Activated CD4-positive, alpha-beta memory T cell treated with anti-CD3 and anti-CD28 coated beads, Interleukin-2, amount 10 ng/mL, durations not matched to agents 7 days and 5 days (primary cell): ENCODE measurements around the gene UST. TPM values are rescaled to one million over a fixed set of nuclear protein-coding genes. Genes with fewer than 3 reads are reported as not detected.
"Not testable (repeated sequence)": the region's sequence is repeated elsewhere in the genome, so short reads cannot be mapped to it uniquely, and the experiment has no call there.

ENCODE experiments used
- CTCF ChIA-PET: fragments of 350-600 bp; sonication (Branson Sonifier 250); formaldehyde crosslinking; loops from one replicate; lab custom pipeline; 2021; ENCODE audit warnings: antibody characterized with exemption, inconsistent platforms; lab: Charles Lee
- POLR2A ChIA-PET: fragments of 350-600 bp; sonication (Branson Sonifier 250); formaldehyde crosslinking; loops from one replicate; lab custom pipeline; 2021; ENCODE audit warnings: antibody characterized with exemption; lab: Charles Lee
- DNase-seq: peaks from one replicate; pipeline ENCODE4 v3.0.0-alpha.2; 2020
- H3K27ac Mint-ChIP-seq: one replicate; pipeline ENCODE4 v1.8.0; 2021; ENCODE audit warnings: mild to moderate bottlenecking, mixed read lengths
- H3K27me3 Mint-ChIP-seq: one replicate; pipeline ENCODE4 v1.8.0; 2021; ENCODE audit warnings: mixed read lengths
- H3K36me3 Mint-ChIP-seq: one replicate; pipeline ENCODE4 v1.8.0; 2021; ENCODE audit warnings: low read depth, mixed read lengths
- H3K4me1 Mint-ChIP-seq: one replicate; pipeline ENCODE4 v1.8.0; 2021; ENCODE audit warnings: mixed read lengths
- H3K4me3 Mint-ChIP-seq: one replicate; pipeline ENCODE4 v1.8.0; 2021; ENCODE audit warnings: mild to moderate bottlenecking, mixed read lengths
- H3K9me3 Mint-ChIP-seq: one replicate; pipeline ENCODE4 v1.8.0; 2021; ENCODE audit warnings: mixed read lengths
- total RNA-seq, 2 experiments: library from RNA; stranded (reverse); gene quantifications; one replicate each; pipeline ENCODE4 v1.2.3, GENCODE V29; 2021

Gene UST
- total RNA-seq, 2 experiments from 2014 or later = 0.80 to 0.93 TPM

DNA sequence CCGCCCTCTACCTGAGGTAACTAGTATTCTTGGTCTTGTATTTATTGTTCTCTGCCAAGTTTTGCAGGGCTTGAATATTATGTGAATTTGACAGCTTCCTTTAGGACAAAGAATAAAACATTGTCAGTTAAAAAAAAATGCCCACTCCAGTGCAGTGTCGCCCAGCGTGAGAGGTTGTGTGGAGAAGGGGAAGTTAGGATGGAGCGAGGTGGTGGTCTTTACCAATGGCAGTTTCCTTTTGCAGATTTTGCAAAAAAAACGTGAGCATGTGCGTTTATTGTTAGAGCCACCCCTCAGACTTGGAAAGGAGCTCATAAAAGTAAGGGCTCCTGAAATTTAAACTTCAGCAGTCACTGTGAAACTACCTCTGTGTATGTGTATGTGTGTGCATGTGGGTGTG lies 28.3 kb downstream of the UST start:
- POLR2A ChIA-PET = no interaction called here
- no peak for DNase-seq
- Mint-ChIP-seq H3K4me1 (peaks cover 4% of the 10 kb centered on the region), H3K36me3 (no peaks in the 10 kb centered on the region), H3K9me3 (no peaks in the 10 kb centered on the region), H3K4me3 (no peak overlapping the region), H3K27me3 (peaks cover 7% of the 10 kb centered on the region), H3K27ac (no peak overlapping the region)
- CTCF ChIA-PET = interaction anchor here (0.6 kb wide), 1 partner anchor 11 kb away, joined by 3 read pairs; no protein-coding TSS in a partner anchor

DNA sequence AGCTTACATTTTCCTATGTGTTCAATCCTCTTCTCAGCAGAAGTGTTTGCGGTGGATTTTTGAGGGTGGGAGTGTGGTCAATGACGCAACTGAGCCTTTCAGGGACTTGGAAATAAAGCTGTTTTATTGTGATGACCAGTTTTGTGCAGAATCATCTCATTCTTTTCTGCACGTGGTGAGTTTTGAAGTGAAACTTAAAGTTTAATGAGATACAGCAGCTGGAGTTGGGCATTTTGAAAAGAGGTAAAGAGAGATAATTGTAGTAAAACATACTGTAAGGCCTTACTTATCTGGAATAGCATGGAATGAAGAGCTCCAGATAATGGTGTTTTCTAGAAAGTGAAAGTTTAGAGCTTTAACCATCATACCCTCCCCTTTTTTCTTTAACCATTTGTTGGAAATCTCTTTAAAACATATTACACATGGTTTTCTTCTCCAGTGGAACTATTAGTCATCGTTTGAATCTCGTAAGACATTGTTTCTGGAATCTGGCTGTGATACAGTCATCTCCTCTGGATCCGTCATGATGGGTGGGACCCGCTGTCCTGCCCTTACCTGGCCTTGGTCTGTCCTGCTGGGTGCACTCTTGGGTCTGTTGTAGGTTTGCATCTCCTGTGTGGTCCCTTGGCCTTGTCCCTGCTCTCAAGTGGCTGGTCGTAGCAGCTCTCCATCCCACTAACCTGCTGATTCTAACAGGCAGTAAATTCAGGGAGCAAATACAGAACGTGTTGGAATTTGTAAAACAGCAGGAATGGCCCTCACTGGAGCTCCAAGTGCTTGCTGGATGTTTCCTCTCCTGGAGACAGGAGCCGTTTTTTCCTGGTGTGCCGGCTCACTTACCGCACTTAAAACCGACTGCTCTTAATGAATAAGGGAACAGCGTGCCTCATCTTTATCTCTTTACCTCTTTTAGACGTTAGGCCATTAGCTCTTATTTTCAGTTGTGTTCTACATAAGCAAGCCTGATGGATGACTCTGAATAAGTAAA lies 29.8 kb downstream of the UST start:
- POLR2A ChIA-PET = interaction anchor here (0.5 kb wide), 1 partner anchor 772 kb away, joined by 3 read pairs; no protein-coding TSS in a partner anchor
- Mint-ChIP-seq H3K9me3 (no peaks in the 10 kb centered on the region), H3K4me3 (no peak overlapping the region), H3K27me3 (peaks cover 5% of the 10 kb centered on the region), H3K4me1 (peaks cover 12% of the 10 kb centered on the region), H3K27ac (no peak overlapping the region), H3K36me3 (no peaks in the 10 kb centered on the region)
- DNase-seq = no peak
- CTCF ChIA-PET = interaction anchor here (0.9 kb wide), 1 partner anchor 203 kb away, joined by 3 read pairs; no protein-coding TSS in a partner anchor

DNA sequence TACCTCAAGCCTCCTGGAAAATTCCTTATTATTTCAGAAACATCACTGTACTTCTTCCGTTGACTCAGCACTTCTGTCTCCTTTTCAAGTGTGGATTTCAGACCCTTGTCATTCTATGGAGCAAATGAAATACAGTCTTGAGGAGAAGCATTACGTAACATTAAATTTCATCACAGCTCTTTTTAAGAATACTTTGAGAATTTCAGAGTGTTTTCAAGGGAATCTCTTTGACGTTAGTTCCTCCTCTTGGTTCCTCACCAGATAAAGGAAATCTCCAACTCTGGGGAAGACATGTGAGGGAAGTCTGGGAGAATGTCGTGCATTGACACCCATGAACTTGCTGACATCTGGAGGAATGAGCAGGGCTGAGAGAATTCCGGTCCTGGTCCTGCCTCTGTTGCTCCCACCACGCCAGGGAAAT lies 32.3 kb downstream of the UST start:
- ChIA-PET CTCF (no interaction called here), POLR2A (interaction anchor here (0.6 kb wide), 1 partner anchor 16 kb away, joined by 5 read pairs; no protein-coding TSS in a partner anchor)
- H3K4me3 Mint-ChIP-seq = no peak overlapping the region
- peaks cover 4% of the 10 kb centered on the region for H3K27me3 Mint-ChIP-seq
- no peaks in the 10 kb centered on the region for H3K36me3 Mint-ChIP-seq
- H3K27ac Mint-ChIP-seq = no peak overlapping the region
- no peak for DNase-seq
- peaks cover 13% of the 10 kb centered on the region for H3K4me1 Mint-ChIP-seq
- H3K9me3 Mint-ChIP-seq = no peaks in the 10 kb centered on the region

DNA sequence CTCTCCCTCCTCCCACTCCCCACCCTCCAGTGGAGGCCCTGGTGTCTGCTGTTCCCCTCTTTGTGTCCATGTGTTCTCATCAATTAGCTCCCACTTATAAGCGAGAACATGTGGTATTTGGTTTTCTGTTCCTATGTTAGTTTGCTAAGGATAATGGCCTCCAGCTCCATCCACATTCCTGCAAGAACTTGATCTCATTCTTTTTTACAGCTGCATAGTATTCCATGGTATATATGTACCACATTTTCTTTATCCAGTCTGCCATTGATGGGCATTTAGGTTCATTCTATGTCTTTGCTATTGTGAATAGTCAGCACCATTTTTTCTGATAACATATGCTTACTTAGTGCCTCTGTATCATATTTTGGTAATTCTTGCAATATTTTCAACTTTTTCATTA lies 33.6 kb downstream of the UST start:
- DNase-seq, H3K27ac Mint-ChIP-seq, POLR2A ChIA-PET, H3K9me3 Mint-ChIP-seq, H3K4me3 Mint-ChIP-seq, H3K36me3 Mint-ChIP-seq, H3K27me3 Mint-ChIP-seq: not testable (repeated sequence)
- CTCF ChIA-PET = interaction anchor here (0.6 kb wide), 1 partner anchor 51 kb away, joined by 3 read pairs; no protein-coding TSS in a partner anchor
- H3K4me1 Mint-ChIP-seq = peaks cover 13% of the 10 kb centered on the region

DNA sequence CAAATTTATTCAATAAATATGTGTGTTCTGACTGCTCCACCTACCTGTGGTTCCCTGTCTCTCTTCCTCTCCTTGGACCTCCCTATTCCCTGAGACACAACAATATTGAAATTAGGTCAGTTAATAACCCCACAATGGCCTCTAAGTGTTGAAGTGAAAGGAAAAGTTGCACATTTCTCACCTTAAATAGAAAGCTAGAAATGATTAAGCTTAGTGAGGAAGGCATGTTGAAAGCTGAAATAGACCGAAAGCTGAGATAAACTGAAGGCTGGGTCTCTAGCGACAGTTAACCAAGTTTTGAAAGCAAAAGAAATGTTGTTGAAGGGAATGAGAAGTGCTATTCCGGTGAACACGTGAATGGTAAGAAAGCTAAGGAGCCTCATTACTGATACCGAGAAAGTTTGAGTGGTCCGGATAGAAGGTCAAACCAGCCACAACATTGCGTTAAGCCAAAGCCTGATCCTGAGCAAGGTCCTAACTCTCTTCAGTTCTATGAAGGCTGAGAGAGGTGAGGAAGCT lies 34.1 kb downstream of the UST start:
- ChIA-PET CTCF (interaction anchor here (0.6 to 0.8 kb wide), 3 partner anchors 50 to 653 kb away, joined by 3 read pairs; no protein-coding TSS in a partner anchor), POLR2A (interaction anchor here (1.0 kb wide), 1 partner anchor 21 kb away, joined by 4 read pairs; no protein-coding TSS in a partner anchor)
- H3K4me1 Mint-ChIP-seq = peaks cover 13% of the 10 kb centered on the region
- peak overlapping the region; percentile 25 for H3K4me3 Mint-ChIP-seq
- no peaks in the 10 kb centered on the region for H3K36me3 Mint-ChIP-seq
- no peaks in the 10 kb centered on the region for H3K9me3 Mint-ChIP-seq
- peaks cover 3% of the 10 kb centered on the region for H3K27me3 Mint-ChIP-seq
- DNase-seq = no peak
- H3K27ac Mint-ChIP-seq = peak overlapping the region; percentile 37

DNA sequence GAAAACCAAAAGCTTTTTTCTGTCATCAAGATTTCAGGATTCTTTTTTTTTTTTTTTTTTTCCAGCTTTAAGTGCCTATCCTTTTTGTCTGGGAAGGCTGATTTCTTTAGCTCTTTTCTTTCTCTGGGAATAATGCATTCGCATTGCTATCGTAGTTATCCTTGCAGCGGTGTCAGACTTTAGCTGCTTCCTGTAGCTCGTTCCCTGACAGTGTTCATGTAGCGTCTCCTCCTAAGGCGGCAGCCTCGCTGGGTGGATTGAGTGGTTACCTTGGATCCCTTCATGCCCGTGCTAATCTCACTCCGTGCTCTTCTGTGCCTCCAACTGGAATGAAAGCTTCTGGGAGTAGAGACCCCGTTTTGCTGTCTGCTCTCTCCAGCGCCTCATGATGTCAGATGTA lies 43.1 kb downstream of the UST start:
- ChIA-PET POLR2A (no interaction called here), CTCF (interaction anchor here (0.7 kb wide), 1 partner anchor 108 kb away, joined by 3 read pairs; no protein-coding TSS in a partner anchor)
- Mint-ChIP-seq H3K4me1 (no peaks in the 10 kb centered on the region), H3K9me3 (peaks cover 3% of the 10 kb centered on the region), H3K4me3 (no peak overlapping the region), H3K27me3 (peaks cover 2% of the 10 kb centered on the region), H3K36me3 (no peaks in the 10 kb centered on the region), H3K27ac (no peak overlapping the region)
- DNase-seq = no peak

DNA sequence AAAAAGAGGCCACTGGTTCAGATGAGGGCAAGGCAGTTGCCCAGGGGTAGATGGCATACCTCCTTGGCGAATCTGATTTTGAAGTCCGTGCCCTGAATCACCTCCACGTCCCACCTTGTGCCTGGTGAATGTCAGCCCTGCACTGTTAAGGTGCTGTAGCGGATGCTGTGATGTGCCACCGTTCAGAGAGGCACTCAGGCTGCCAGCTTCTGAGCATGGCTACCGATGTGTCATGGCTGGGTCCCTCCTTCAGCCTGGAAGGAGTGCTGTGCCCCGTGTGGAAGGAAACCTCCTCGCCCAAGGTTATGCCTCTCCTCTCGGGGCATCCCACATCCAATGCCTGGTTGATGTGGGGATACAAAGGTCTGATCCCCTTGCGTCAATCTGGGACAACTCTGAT lies 43.6 kb downstream of the UST start:
- DNase-seq = no peak
- Mint-ChIP-seq H3K9me3 (peaks cover 3% of the 10 kb centered on the region), H3K36me3 (no peaks in the 10 kb centered on the region), H3K4me3 (no peak overlapping the region), H3K27me3 (peaks cover 2% of the 10 kb centered on the region), H3K4me1 (no peaks in the 10 kb centered on the region), H3K27ac (no peak overlapping the region)
- ChIA-PET CTCF (no interaction called here), POLR2A (no interaction called here)

DNA sequence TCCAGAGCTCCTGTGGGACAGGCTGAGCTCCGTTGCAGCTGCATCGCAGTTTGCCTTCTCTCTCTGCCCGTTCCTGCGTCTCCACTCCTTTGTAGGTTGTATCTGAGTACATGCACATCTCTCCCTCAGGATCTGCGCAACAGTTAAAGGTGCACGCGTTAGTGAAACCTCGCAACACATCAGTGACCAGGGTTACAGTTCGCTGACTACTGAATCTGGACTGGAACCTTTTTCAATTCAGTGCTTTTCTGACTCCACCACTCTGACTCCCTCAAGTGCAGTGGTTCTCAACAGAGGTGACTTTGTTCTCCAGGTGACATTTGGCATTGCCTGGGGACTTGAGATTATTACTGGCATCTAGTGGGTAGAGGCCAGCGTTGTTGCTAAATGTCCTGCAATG lies 44.0 kb downstream of the UST start:
- Mint-ChIP-seq H3K27ac (no peak overlapping the region), H3K27me3 (peaks cover 2% of the 10 kb centered on the region), H3K36me3 (no peaks in the 10 kb centered on the region), H3K4me3 (no peak overlapping the region), H3K9me3 (peaks cover 3% of the 10 kb centered on the region), H3K4me1 (no peaks in the 10 kb centered on the region)
- ChIA-PET CTCF (no interaction called here), POLR2A (no interaction called here)
- DNase-seq = no peak

DNA sequence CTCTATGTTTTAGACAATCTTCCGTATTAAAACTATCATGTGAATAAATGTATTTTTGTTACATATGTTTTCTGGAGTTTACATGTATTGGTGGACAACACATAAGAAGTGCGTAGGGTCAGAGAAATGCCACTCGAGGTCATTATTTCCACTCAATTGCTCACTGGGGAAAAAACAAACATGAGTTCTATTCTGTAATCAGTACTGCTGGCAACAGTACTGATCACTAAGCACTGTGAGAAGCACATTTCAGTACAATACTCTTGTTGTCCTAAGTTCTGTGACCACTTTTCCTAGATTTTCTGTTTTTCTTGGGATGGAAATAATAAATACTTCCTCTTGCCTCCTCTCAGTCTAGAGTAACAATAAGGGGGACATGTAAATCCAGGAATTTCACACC lies 44.5 kb downstream of the UST start:
- H3K36me3 Mint-ChIP-seq = no peaks in the 10 kb centered on the region
- peaks cover under 1% of the 10 kb centered on the region for H3K27me3 Mint-ChIP-seq
- ChIA-PET CTCF (no interaction called here), POLR2A (no interaction called here)
- peaks cover 3% of the 10 kb centered on the region for H3K9me3 Mint-ChIP-seq
- H3K4me1 Mint-ChIP-seq = no peaks in the 10 kb centered on the region
- H3K4me3 Mint-ChIP-seq = no peak overlapping the region
- no peak overlapping the region for H3K27ac Mint-ChIP-seq
- DNase-seq = no peak

DNA sequence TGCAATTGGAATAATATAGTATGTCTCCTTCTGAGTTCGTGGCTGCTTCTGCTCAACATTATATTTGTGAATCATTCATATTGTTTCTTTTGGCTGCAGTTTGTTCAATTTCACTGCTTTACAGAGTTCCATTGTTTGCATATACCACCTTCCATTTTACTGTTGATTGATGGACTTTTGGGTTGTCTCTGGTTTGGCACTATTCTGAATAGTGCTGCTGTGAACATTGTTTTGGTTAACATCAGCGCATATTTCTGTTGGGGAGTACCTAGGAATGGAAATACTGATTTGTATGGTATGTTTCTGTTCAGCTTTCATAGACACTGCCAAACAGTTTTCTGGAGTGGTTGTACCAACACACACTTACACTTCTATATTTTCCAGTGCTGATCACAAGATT lies 46.9 kb downstream of the UST start:
- no peaks in the 10 kb centered on the region for H3K4me1 Mint-ChIP-seq
- CTCF ChIA-PET = no interaction called here
- H3K27me3 Mint-ChIP-seq = no peaks in the 10 kb centered on the region
- no peaks in the 10 kb centered on the region for H3K36me3 Mint-ChIP-seq
- DNase-seq = no peak
- H3K9me3 Mint-ChIP-seq = peaks cover 3% of the 10 kb centered on the region
- H3K27ac Mint-ChIP-seq = no peak overlapping the region
- no peak overlapping the region for H3K4me3 Mint-ChIP-seq
- POLR2A ChIA-PET = no interaction called here

DNA sequence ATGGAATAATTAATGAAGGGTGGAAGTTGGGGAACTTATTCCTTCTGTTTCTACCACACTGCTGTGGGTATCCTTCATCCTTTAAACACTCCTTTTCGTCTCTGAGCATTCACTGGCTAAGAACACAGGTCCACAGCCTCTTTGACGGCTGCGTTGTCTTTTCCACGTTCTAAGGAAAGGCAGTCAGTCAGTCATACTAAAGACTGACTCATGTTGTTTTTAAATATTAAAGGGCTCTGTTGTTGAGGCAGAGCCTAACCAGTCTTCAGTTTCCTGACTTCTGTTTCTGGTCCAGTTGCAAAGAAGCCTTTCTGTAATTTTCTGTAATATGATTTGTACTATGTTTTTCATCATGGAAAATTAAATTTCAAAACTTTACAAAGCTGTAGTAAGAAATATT lies 48.0 kb downstream of the UST start:
- Mint-ChIP-seq H3K36me3 (no peaks in the 10 kb centered on the region), H3K9me3 (peaks cover 3% of the 10 kb centered on the region), H3K27ac (no peak overlapping the region), H3K4me1 (no peaks in the 10 kb centered on the region), H3K27me3 (no peaks in the 10 kb centered on the region), H3K4me3 (no peak overlapping the region)
- DNase-seq = no peak
- POLR2A ChIA-PET = no interaction called here
- CTCF ChIA-PET = no interaction called here

DNA sequence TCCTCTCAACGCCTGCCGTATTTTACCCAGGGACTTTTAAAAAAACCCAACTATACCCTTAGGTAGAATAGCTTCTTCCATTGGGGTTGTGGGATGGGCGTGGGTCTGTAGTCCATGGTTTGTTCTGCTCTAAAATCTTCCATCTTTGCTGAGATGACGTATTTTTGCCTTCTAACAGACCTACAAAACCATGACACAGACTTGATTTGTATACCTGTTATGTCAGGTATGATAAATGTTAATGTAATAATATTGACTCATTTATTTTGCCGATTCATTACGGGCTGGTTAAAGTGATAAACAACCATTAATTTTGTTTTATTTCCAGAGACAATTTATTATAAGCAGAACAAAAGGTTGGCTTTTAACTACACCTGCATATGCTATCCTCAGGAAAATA lies 48.7 kb downstream of the UST start:
- H3K27me3 Mint-ChIP-seq = no peaks in the 10 kb centered on the region
- ChIA-PET CTCF (no interaction called here), POLR2A (no interaction called here)
- no peak for DNase-seq
- H3K4me1 Mint-ChIP-seq = no peaks in the 10 kb centered on the region
- peaks cover 3% of the 10 kb centered on the region for H3K9me3 Mint-ChIP-seq
- no peaks in the 10 kb centered on the region for H3K36me3 Mint-ChIP-seq
- no peak overlapping the region for H3K27ac Mint-ChIP-seq
- H3K4me3 Mint-ChIP-seq = no peak overlapping the region

DNA sequence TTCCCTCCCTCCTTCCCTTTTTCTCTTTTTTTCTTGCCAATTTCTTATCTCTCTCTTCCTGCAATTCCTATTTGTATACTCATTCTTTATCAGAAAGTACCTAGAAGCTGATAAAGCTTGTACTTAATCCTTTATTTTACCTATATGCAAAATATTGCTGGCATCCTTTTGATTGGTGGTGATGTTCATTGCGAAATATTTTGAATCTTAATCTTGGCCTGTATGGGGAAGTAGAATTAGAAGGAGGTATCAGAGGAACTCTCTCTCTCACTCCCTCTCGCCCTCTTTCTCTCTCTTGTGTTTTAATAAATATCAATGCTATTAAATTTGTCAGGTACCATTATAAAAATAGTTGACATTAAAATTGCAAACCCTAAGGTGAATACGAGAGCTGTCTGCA lies 52.8 kb downstream of the UST start:
- no peaks in the 10 kb centered on the region for H3K27me3 Mint-ChIP-seq
- H3K27ac Mint-ChIP-seq = no peak overlapping the region
- H3K36me3 Mint-ChIP-seq = no peaks in the 10 kb centered on the region
- no peak for DNase-seq
- H3K4me1 Mint-ChIP-seq = no peaks in the 10 kb centered on the region
- POLR2A ChIA-PET = no interaction called here
- CTCF ChIA-PET = no interaction called here
- no peak overlapping the region for H3K4me3 Mint-ChIP-seq
- H3K9me3 Mint-ChIP-seq = no peaks in the 10 kb centered on the region
